Measurements from ENCODE around the gene MYLK4. TPM values are rescaled to one million over a fixed set of nuclear protein-coding genes. Genes with fewer than 3 reads are reported as not detected.

MYLK4 gene
- total and polyA plus RNA-seq, 2 of the 13 experiments (the other 11 are each of a cell fraction or from before 2014, with no cell fraction given): 0.26 to 0.29 TPM

DNA sequence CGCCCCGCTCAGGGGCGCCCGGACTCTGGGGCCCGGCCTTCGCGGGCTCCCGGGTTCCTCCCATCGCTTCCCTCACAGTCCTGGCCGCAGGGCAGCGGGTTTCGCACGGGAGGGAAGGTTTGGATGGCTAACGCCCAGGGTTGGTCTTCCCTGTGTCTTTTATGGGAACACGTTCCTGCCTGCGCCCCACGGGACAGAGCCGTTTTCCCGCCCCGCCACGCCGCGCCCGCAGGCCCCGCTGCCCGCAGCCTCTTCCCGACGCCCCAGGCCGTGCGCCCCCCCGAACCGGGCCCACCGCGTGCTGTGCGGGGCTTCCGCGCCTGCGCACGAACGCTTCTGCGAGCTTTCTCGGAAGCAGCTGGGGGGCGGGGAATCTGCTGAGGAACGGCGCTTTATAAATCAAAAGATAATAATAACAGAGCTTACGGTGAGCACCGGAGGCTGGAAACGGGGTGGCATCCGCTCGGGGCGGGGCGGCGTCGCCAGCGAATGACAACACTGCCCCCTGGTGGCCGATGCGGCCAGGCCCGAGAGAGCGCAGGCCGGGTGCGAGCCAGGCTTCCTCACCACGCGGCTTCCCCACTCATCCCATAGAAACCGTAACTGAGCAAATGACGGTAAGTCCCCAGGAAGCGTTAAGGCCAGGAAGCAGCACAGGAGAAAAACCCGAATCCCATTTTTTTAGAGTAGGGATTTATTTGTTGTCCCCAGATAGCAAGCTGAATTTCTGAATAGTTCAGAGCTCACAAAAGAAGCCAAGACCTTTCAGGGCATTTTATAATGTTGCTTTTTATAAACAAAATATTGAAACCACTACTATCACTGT, 116.4 kb downstream of the MYLK4 start (continued):
- TF ChIP-seq, protein P1, sequence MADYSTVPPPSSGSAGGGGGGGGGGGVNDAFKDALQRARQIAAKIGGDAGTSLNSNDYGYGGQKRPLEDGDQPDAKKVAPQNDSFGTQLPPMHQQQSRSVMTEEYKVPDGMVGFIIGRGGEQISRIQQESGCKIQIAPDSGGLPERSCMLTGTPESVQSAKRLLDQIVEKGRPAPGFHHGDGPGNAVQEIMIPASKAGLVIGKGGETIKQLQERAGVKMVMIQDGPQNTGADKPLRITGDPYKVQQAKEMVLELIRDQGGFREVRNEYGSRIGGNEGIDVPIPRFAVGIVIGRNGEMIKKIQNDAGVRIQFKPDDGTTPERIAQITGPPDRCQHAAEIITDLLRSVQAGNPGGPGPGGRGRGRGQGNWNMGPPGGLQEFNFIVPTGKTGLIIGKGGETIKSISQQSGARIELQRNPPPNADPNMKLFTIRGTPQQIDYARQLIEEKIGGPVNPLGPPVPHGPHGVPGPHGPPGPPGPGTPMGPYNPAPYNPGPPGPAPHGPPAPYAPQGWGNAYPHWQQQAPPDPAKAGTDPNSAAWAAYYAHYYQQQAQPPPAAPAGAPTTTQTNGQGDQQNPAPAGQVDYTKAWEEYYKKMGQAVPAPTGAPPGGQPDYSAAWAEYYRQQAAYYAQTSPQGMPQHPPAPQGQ (CRISPR knock-in tag; IDR thresholded peaks at IDR 0.05; ENCODE audit: borderline replicate concordance): no peak
- TF ChIP-seq ZNF616 (CRISPR knock-in tag; IDR thresholded peaks at IDR 0.05; ENCODE audit: low read depth) (peak; percentile 25; the same call in 1 of the 2 replicates), HNRNPL (IDR thresholded peaks at IDR 0.05; ENCODE audit: low read depth, low read length) (no peak), XBP1 (CRISPR knock-in tag; IDR thresholded peaks at IDR 0.05) (peak; percentile 55; the same call in 1 of the 2 replicates), ATAD3A (CRISPR knock-in tag; IDR thresholded peaks at IDR 0.05) (no peak), ATF1 (CRISPR knock-in tag; IDR thresholded peaks at IDR 0.05) (no peak), ZNF274 (CRISPR knock-in tag; IDR thresholded peaks at IDR 0.05) (peak; percentile 78; the same call in 1 of the 2 replicates), CEBPB (IDR thresholded peaks at IDR 0.05; ENCODE audit: borderline replicate concordance, low read depth, low read length) (no peak), ZNF24 (IDR thresholded peaks at IDR 0.05) (no peak), ZNF501 (CRISPR knock-in tag; IDR thresholded peaks at IDR 0.05) (peak; percentile 87), HHEX (CRISPR knock-in tag; IDR thresholded peaks at IDR 0.05) (no peak), PITX1 (CRISPR knock-in tag; IDR thresholded peaks at IDR 0.05) (no peak; the same call in 1 of the 2 replicates), ZFP82 (CRISPR knock-in tag; IDR thresholded peaks at IDR 0.05; ENCODE audit: borderline replicate concordance) (0 out of 2 replicates have a peak, but pooled peaks have one; percentile 37), DNMT1 (CRISPR knock-in tag; IDR thresholded peaks at IDR 0.05) (peak; percentile 86; the same call in 1 of the 2 replicates), RBAK (CRISPR knock-in tag; IDR thresholded peaks at IDR 0.05) (no peak), ZSCAN21 (CRISPR knock-in tag; IDR thresholded peaks at IDR 0.05; ENCODE audit: borderline replicate concordance) (no peak), NFE2 (CRISPR knock-in tag; IDR thresholded peaks at IDR 0.05) (no peak), KAT7 (CRISPR knock-in tag; IDR thresholded peaks at IDR 0.05; ENCODE audit: borderline replicate concordance) (0 out of 2 replicates have a peak, but pooled peaks have one; percentile 35), BHLHE40 (IDR thresholded peaks at IDR 0.05; ENCODE audit: low read length) (no peak)
- TF ChIP-seq, protein P2, sequence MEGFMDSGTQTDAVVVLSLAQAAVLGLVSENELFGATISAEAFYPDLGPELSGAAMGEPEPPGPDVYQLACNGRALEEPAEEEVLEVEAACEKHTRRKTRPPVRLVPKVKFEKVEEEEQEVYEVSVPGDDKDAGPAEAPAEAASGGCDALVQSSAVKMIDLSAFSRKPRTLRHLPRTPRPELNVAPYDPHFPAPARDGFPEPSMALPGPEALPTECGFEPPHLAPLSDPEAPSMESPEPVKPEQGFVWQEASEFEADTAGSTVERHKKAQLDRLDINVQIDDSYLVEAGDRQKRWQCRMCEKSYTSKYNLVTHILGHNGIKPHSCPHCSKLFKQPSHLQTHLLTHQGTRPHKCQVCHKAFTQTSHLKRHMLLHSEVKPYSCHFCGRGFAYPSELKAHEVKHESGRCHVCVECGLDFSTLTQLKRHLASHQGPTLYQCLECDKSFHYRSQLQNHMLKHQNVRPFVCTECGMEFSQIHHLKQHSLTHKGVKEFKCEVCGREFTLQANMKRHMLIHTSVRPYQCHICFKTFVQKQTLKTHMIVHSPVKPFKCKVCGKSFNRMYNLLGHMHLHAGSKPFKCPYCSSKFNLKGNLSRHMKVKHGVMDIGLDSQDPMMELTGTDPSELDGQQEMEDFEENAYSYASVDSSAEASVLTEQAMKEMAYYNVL (CRISPR knock-in tag; IDR thresholded peaks at IDR 0.05; ENCODE audit: borderline replicate concordance): peak; percentile 63; the same call in 1 of the 2 replicates
- TF ChIP-seq, protein P3, sequence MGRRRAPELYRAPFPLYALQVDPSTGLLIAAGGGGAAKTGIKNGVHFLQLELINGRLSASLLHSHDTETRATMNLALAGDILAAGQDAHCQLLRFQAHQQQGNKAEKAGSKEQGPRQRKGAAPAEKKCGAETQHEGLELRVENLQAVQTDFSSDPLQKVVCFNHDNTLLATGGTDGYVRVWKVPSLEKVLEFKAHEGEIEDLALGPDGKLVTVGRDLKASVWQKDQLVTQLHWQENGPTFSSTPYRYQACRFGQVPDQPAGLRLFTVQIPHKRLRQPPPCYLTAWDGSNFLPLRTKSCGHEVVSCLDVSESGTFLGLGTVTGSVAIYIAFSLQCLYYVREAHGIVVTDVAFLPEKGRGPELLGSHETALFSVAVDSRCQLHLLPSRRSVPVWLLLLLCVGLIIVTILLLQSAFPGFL (CRISPR knock-in tag; IDR thresholded peaks at IDR 0.05): no peak
- TF ChIP-seq, protein P4, sequence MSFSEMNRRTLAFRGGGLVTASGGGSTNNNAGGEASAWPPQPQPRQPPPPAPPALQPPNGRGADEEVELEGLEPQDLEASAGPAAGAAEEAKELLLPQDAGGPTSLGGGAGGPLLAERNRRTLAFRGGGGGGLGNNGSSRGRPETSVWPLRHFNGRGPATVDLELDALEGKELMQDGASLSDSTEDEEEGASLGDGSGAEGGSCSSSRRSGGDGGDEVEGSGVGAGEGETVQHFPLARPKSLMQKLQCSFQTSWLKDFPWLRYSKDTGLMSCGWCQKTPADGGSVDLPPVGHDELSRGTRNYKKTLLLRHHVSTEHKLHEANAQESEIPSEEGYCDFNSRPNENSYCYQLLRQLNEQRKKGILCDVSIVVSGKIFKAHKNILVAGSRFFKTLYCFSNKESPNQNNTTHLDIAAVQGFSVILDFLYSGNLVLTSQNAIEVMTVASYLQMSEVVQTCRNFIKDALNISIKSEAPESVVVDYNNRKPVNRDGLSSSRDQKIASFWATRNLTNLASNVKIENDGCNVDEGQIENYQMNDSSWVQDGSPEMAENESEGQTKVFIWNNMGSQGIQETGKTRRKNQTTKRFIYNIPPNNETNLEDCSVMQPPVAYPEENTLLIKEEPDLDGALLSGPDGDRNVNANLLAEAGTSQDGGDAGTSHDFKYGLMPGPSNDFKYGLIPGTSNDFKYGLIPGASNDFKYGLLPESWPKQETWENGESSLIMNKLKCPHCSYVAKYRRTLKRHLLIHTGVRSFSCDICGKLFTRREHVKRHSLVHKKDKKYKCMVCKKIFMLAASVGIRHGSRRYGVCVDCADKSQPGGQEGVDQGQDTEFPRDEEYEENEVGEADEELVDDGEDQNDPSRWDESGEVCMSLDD (CRISPR knock-in tag; IDR thresholded peaks at IDR 0.05; ENCODE audit: borderline replicate concordance): peak; percentile 58; the same call in 1 of the 2 replicates

Data from HepG2 (cell line).